ENCODE results near the gene NPS.

Gene NPS

GRCh38 chr10:127526161-127526560, 22.9 kb upstream of the NPS start:
- no peaks in the 10 kb centered on the region for H3K27me3 ChIP-seq (ENCODE audit: insufficient read depth, low read length)
- H3K4me1 ChIP-seq (ENCODE audit: control insufficient read depth in 1 of 2, insufficient read depth in 2 of 2, low read length in 2 of 2), result no peaks in the 10 kb centered on the region
- no peak overlapping the region for H4K91ac ChIP-seq (ENCODE audit: low read depth, low read length)

GRCh38 chr10:127527320-127527719, 21.8 kb upstream of the NPS start:
- no peak for DNase-seq
- Histone ChIP-seq H3K4me1 (ENCODE audit: control insufficient read depth in 1 of 2, insufficient read depth in 2 of 2, low read length in 2 of 2) (no peaks in the 10 kb centered on the region), H3K79me1 (ENCODE audit: low read length) (no peaks in the 10 kb centered on the region), H3K14ac (ENCODE audit: low read length) (no peak overlapping the region), H4K8ac (ENCODE audit: low read depth, low read length) (no peak overlapping the region), H3K9ac (ENCODE audit: low read length) (no peak overlapping the region), H3K27ac (ENCODE audit: low read depth, low read length) (no peak overlapping the region), H4K91ac (ENCODE audit: low read depth, low read length) (no peak overlapping the region), H2BK12ac (ENCODE audit: low read length) (no peak overlapping the region), H2BK120ac (ENCODE audit: insufficient read depth, low read length, poor library complexity) (no peak overlapping the region), H2AK5ac (ENCODE audit: low read length) (no peak overlapping the region), H3K4me2 (ENCODE audit: low read length) (no peak overlapping the region), H3K9me3 (ENCODE audit: insufficient read depth, low read depth, low read length) (no peaks in the 10 kb centered on the region), H3K79me2 (ENCODE audit: control insufficient read depth, insufficient read depth, low read length, poor library complexity) (no peaks in the 10 kb centered on the region), H4K12ac (ENCODE audit: low read depth, low read length) (no peak overlapping the region), H2AFZ (ENCODE audit: insufficient read depth, low read length, poor library complexity) (no peak overlapping the region), H3K36me3 (ENCODE audit: control insufficient read depth in 1 of 2, insufficient read depth in 2 of 2, low read length in 2 of 2) (no peaks in the 10 kb centered on the region), H3K4ac (ENCODE audit: low read depth, low read length) (no peak overlapping the region), H3K23ac (ENCODE audit: low read length) (no peak overlapping the region), H3K4me3 (ENCODE audit: low read depth, low read length) (no peak overlapping the region), H3K18ac (ENCODE audit: low read length) (no peak overlapping the region), H3K27me3 (ENCODE audit: insufficient read depth, low read length) (no peaks in the 10 kb centered on the region), H2BK5ac (ENCODE audit: low read depth, low read length, poor library complexity) (no peak overlapping the region)
- WGBS (ENCODE audit: extremely low coverage, insufficient coverage, insufficient read length), result no CpG with 5 or more reads among the region's 4 CpGs

More at GRCh38 chr10:127526161-127526560, 22.9 kb upstream of the NPS start:
- Histone ChIP-seq H2BK120ac (ENCODE audit: insufficient read depth, low read length, poor library complexity) (no peak overlapping the region), H4K8ac (ENCODE audit: low read depth, low read length) (no peak overlapping the region), H2BK12ac (ENCODE audit: low read length) (no peak overlapping the region), H3K14ac (ENCODE audit: low read length) (no peak overlapping the region), H3K4ac (ENCODE audit: low read depth, low read length) (no peak overlapping the region), H3K36me3 (ENCODE audit: control insufficient read depth in 1 of 2, insufficient read depth in 2 of 2, low read length in 2 of 2) (no peaks in the 10 kb centered on the region), H3K18ac (ENCODE audit: low read length) (no peak overlapping the region), H2AFZ (ENCODE audit: insufficient read depth, low read length, poor library complexity) (no peak overlapping the region), H3K9ac (ENCODE audit: low read length) (no peak overlapping the region), H3K4me3 (ENCODE audit: low read depth, low read length) (no peak overlapping the region), H3K23ac (ENCODE audit: low read length) (no peak overlapping the region), H3K9me3 (ENCODE audit: insufficient read depth, low read depth, low read length) (no peaks in the 10 kb centered on the region), H2AK5ac (ENCODE audit: low read length) (no peak overlapping the region), H3K27ac (ENCODE audit: low read depth, low read length) (no peak overlapping the region), H2BK5ac (ENCODE audit: low read depth, low read length, poor library complexity) (no peak overlapping the region), H4K12ac (ENCODE audit: low read depth, low read length) (no peak overlapping the region), H3K4me2 (ENCODE audit: low read length) (no peak overlapping the region), H3K79me1 (ENCODE audit: low read length) (no peaks in the 10 kb centered on the region), H3K79me2 (ENCODE audit: control insufficient read depth, insufficient read depth, low read length, poor library complexity) (no peaks in the 10 kb centered on the region)
- no peak for DNase-seq
- whole genome bisulfite sequencing (ENCODE audit: extremely low coverage, insufficient coverage, insufficient read length), result no CpG with 5 or more reads among the region's 4 CpGs

GRCh38 chr10:127527891-127528290, 21.2 kb upstream of the NPS start:
- H2BK120ac ChIP-seq (ENCODE audit: insufficient read depth, low read length, poor library complexity), result no peak overlapping the region
- H3K23ac ChIP-seq (ENCODE audit: low read length), result no peak overlapping the region
- no peak overlapping the region for H3K4ac ChIP-seq (ENCODE audit: low read depth, low read length)
- no peak overlapping the region for H4K91ac ChIP-seq (ENCODE audit: low read depth, low read length)
- H2BK12ac ChIP-seq (ENCODE audit: low read length), result no peak overlapping the region
- H3K9me3 ChIP-seq (ENCODE audit: insufficient read depth, low read depth, low read length), result no peaks in the 10 kb centered on the region
- no peak overlapping the region for H3K27ac ChIP-seq (ENCODE audit: low read depth, low read length)
- no peak overlapping the region for H3K14ac ChIP-seq (ENCODE audit: low read length)
- no peak overlapping the region for H3K9ac ChIP-seq (ENCODE audit: low read length)
- WGBS (ENCODE audit: extremely low coverage, insufficient coverage, insufficient read length), result no CpG with 5 or more reads among the region's 8 CpGs
- H4K8ac ChIP-seq (ENCODE audit: low read depth, low read length), result no peak overlapping the region
- no peaks in the 10 kb centered on the region for H3K79me2 ChIP-seq (ENCODE audit: control insufficient read depth, insufficient read depth, low read length, poor library complexity)
- H3K36me3 ChIP-seq (ENCODE audit: control insufficient read depth in 1 of 2, insufficient read depth in 2 of 2, low read length in 2 of 2), result no peaks in the 10 kb centered on the region
- H3K79me1 ChIP-seq (ENCODE audit: low read length), result no peaks in the 10 kb centered on the region
- H3K27me3 ChIP-seq (ENCODE audit: insufficient read depth, low read length), result no peaks in the 10 kb centered on the region
- no peak overlapping the region for H3K4me3 ChIP-seq (ENCODE audit: low read depth, low read length)
- no peak overlapping the region for H3K18ac ChIP-seq (ENCODE audit: low read length)
- H2AK5ac ChIP-seq (ENCODE audit: low read length), result no peak overlapping the region
- no peak overlapping the region for H3K4me2 ChIP-seq (ENCODE audit: low read length)
- DNase-seq, result no peak
- no peak overlapping the region for H2BK5ac ChIP-seq (ENCODE audit: low read depth, low read length, poor library complexity)
- no peaks in the 10 kb centered on the region for H3K4me1 ChIP-seq (ENCODE audit: control insufficient read depth in 1 of 2, insufficient read depth in 2 of 2, low read length in 2 of 2)
- no peak overlapping the region for H4K12ac ChIP-seq (ENCODE audit: low read depth, low read length)
- H2AFZ ChIP-seq (ENCODE audit: insufficient read depth, low read length, poor library complexity), result no peak overlapping the region

- Histone ChIP-seq H4K91ac (ENCODE audit: low read depth, low read length) (no peak overlapping the region), H2BK12ac (ENCODE audit: low read length) (no peak overlapping the region), H3K23ac (ENCODE audit: low read length) (no peak overlapping the region), H4K12ac (ENCODE audit: low read depth, low read length) (no peak overlapping the region), H3K14ac (ENCODE audit: low read length) (no peak overlapping the region), H3K27ac (ENCODE audit: low read depth, low read length) (no peak overlapping the region), H3K79me2 (ENCODE audit: control insufficient read depth, insufficient read depth, low read length, poor library complexity) (no peaks in the 10 kb centered on the region), H3K79me1 (ENCODE audit: low read length) (no peaks in the 10 kb centered on the region), H2AFZ (ENCODE audit: insufficient read depth, low read length, poor library complexity) (no peak overlapping the region), H3K9ac (ENCODE audit: low read length) (no peak overlapping the region), H2AK5ac (ENCODE audit: low read length) (no peak overlapping the region), H3K27me3 (ENCODE audit: insufficient read depth, low read length) (no peaks in the 10 kb centered on the region), H4K8ac (ENCODE audit: low read depth, low read length) (no peak overlapping the region), H3K4me2 (ENCODE audit: low read length) (no peak overlapping the region), H2BK5ac (ENCODE audit: low read depth, low read length, poor library complexity) (no peak overlapping the region), H3K36me3 (ENCODE audit: control insufficient read depth in 1 of 2, insufficient read depth in 2 of 2, low read length in 2 of 2) (no peaks in the 10 kb centered on the region), H3K9me3 (ENCODE audit: insufficient read depth, low read depth, low read length) (no peaks in the 10 kb centered on the region), H3K18ac (ENCODE audit: low read length) (no peak overlapping the region), H2BK120ac (ENCODE audit: insufficient read depth, low read length, poor library complexity) (no peak overlapping the region), H3K4ac (ENCODE audit: low read depth, low read length) (no peak overlapping the region), H3K4me1 (ENCODE audit: control insufficient read depth in 1 of 2, insufficient read depth in 2 of 2, low read length in 2 of 2) (no peaks in the 10 kb centered on the region), H3K4me3 (ENCODE audit: low read depth, low read length) (no peak overlapping the region)
- DNase-seq, result no peak
- no CpG with 5 or more reads among the region's 6 CpGs for WGBS (ENCODE audit: extremely low coverage, insufficient coverage, insufficient read length)
These were observed 16.9 kb upstream of the NPS start for GRCh38 chr10:127532193-127532592.

Data from trophoblast cell (in vitro differentiated cells and primary cell).